GM20000 (cell line): ENCODE measurements around the gene THOP1.

Experiments
- DNase-seq: peaks from one replicate; pipeline ENCODE4 v3.0.0; 2012; ENCODE audit warnings: low spot score
- TF ChIP-seq, protein P1 (sequence below): IDR thresholded peaks from 2 replicates; pipeline ENCODE4 v1.5.1; 2012; ENCODE audit warnings: mild to moderate bottlenecking, control low read depth; ENCODE audit errors: extremely low read depth, missing control alignments

THOP1 gene

DNA sequence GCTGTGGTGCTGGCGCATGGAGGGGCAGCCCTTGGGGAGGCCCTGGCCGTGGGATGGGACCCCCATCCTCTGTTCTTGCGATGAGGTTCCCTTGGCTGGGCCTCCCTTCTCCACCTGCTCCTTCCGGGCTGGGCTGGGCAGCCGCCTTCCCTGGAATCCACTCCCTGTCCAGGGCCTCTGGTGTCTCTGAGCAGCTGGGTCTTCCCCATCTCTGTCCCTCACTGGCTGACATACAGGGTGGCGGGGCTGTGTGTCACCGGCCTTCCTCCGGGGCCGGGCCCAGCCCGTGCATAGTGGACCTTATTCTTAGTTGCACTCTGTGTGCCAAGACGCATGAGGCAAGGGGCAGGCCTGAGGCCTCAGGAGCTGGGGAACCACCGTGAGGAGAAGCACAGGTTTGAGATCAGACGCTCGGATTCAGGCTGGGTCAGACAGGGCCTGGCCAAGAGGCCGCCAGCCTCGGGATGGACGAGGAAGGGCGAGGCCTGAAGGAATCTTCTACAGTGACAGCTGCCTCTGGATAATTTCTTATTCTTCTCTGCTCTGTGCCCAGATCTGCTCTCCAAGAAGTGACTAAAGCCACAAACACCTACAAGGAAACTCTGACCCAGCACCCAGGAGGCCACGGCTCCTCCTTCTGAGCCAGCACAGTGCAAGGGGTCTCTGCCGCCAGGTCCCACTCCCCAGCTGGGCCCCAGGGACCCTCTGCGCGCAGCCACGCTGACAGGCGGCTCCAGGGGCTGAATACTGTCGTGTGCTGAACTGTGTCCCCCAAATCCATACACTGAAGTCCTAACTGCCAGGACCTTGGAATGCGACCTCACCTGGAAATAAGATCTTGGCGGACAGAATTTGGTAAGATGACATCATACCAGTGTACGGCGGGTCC lies 13.3 kb upstream of the THOP1 start:
- TF ChIP-seq, protein P1, sequence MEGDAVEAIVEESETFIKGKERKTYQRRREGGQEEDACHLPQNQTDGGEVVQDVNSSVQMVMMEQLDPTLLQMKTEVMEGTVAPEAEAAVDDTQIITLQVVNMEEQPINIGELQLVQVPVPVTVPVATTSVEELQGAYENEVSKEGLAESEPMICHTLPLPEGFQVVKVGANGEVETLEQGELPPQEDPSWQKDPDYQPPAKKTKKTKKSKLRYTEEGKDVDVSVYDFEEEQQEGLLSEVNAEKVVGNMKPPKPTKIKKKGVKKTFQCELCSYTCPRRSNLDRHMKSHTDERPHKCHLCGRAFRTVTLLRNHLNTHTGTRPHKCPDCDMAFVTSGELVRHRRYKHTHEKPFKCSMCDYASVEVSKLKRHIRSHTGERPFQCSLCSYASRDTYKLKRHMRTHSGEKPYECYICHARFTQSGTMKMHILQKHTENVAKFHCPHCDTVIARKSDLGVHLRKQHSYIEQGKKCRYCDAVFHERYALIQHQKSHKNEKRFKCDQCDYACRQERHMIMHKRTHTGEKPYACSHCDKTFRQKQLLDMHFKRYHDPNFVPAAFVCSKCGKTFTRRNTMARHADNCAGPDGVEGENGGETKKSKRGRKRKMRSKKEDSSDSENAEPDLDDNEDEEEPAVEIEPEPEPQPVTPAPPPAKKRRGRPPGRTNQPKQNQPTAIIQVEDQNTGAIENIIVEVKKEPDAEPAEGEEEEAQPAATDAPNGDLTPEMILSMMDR, result no peak

DNA sequence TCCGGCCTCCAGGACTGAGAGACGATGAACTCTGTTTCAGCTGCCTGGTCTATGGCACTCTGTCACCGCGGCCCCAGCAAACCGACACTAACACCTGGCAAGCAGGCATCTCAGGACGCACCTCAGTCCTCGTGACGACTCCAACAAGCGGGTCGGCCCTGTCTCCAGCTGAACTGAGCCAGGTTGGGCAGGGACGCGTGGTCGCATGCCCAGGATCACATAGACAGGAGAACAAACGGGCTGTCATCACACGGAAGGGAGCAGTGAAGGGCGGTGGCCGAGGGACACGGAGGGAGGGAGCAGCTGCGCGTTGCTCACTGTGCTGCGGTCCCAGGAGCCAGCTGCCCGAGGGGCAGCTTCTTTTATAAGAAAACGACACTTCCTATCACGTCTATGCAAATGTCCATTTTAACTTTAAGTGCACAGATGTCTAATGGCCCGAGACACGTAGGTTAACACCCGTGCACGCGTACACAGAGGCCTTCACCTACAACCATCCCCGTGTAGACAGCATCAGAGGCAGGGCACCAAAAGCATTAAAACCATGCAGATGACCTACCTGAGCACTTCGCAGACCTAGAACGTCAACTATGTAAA lies 11.1 kb upstream of the THOP1 start:
- no peak for DNase-seq

More for the DNA sequence above, 13.3 kb upstream of the THOP1 start:
- no peak for DNase-seq

DNA sequence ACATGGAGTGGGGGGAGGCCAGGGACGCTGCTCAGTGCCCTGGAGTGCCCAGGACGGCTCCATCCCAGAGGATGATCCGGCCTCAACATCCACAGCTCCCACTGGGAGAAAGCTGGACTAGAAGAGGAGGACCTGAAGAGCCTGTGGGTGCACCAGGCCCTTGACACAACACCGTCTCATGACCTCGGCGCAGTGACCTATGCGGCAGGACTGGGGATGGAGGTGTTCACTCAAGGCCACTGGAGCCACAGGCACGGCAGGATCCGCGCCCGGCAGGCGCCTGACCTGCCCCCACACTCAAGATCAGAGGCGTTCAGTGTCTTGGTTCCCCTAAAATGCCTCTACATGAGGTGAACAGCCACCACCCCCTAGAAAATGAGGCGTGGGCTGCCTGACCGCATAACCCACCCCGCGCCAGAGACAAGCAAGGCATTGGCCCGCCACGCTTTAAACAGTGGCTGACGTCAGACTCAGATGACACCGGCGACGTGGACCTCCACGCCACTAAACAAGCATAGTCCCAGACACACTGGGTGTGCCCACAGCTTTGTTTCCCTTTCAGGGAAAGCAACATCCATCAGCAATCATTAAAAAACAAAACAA lies 10.2 kb upstream of the THOP1 start:
- TF ChIP-seq, protein P1, result no peak
- DNase-seq, result no peak

More for the DNA sequence above, 11.1 kb upstream of the THOP1 start:
- TF ChIP-seq, protein P1, result no peak

DNA sequence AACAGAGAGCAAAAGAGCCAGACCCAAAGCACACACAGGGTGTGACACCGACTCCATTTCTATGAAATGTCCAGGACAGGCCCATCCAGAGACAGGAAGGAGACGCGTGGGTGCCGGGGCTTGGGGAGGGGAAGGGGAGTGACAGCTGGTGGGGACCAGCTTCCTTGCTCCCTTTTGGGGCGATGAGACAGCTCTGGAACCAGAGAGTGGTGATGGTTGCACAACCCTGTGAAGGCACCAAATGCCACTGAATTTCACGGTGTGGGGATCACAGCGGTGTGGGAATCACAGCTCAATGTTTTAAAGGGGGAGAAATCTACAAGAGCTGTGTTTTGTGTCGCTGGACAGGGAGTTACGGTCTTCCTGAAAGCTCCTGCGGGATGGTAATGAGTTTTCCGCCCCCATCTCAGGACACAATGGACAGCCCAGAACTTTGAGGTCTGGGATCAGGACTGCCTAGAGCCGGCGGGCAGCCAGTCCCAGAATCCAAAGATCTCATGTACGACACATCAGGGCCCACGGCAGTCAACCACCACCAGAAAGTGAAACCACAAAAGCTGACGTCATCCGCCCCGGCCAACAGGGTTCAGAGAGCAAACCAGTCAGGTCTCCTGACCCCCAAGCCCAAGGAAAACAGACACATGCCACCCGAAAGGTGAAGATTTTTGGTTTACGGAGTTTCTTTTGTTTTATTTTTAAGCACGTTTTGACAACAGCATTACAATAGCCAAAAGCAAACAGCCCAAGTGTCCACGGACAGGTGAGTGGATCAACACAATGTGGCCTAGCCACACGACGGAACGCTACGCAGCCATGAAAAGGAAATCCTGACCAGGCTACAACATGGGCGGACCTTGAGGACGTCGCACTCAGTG lies 9.5 kb upstream of the THOP1 start:
- DNase-seq, result peak; percentile 77
- TF ChIP-seq, protein P1, result no peak

DNA sequence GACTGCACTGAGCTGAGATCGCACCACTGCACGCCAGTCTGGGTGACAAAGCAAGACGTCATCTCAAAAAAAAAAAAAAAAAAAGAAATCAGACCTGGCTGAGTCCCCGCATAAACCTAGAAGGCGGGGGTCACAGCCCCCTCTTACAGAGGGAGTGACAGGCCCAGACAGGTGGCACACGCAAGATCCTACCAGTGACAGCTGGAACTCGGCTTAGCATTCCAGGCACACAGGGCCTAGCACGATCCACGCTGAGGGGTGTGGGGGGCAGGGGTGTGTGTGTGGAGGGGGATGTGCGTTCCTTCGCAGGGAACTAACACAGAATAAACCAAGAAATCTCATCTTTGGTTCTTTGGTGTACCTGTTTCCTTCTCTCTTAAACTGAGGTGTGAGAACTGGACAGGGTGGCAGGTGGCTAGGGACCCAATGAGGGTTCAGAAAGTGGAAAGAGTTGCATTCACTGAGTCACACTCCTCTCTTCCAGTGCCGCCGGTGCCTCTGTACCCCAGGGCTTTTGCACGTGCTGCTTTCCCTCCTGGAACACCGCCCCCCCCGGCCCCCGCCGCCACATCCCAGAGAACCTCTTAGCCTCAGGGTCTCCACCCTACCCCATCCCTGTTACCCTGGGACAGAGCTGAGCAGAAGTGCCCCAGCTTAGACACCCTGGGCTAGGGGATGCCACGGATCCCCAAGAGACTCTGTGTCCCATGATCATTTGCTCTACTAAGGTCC lies 7.2 kb upstream of the THOP1 start:
- TF ChIP-seq, protein P1, result no peak
- DNase-seq, result no peak

DNA sequence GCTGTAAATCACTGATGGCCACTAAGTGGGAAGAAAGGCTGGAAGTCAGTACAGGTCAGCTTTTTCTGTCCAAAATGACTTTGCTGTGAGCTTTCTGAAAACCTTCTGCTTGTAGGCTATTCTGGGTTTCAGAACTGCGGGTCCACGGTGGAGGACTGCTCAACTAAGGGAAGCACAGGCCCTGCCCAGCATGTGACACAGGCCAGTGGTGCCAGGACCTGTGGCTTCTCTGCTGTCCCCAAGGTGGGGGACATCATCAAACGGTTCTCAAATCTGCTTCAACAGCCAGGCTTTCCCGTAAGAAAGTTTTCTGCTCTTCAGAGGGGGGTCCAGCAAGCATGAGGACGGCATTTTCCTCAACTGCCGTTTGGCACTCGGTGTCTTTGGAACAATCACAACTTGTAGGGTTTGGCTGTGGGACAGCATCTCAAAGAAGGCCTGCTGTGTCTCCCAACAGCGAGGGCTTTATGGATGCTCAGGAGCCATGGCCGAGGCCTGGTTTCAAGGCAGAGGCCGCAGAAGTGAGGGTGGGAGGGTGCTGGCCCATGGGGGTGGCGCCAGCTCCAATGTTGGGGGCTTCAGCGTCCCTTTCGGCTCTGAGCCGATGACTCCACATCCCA lies 6.1 kb upstream of the THOP1 start:
- TF ChIP-seq, protein P1, result no peak
- DNase-seq, result no peak
